Astrocyte of the cerebellum (primary cell): ENCODE results near the gene PCBD2.
"Not testable (repeated sequence)": the region's sequence is repeated elsewhere in the genome, so short reads cannot be mapped to it uniquely, and the experiment has no call there.

Source experiments
- DNase-seq: peaks from one replicate; pipeline ENCODE4 v3.0.0-alpha.2; 2011; ENCODE audit warnings: low read depth
- H3K4me3 ChIP-seq: 2 replicates; pipeline ENCODE4 v1.5.1; 2011; ENCODE audit warnings: mild to moderate bottlenecking, low read depth, low read length, moderate library complexity
- CTCF ChIP-seq: IDR thresholded peaks from 2 replicates; pipeline ENCODE4 v1.5.1; 2012; ENCODE audit warnings: low read length, low read depth, moderate library complexity, mild to moderate bottlenecking; ENCODE audit errors: missing control alignments
- in situ Hi-C: cut with HindIII; loops from 2 replicates; pipeline ENCODE4 v1.10.0; 2017; ENCODE audit warnings: low sequenced_read_pairs

The PCBD2 gene

GRCh38 chr5:134979416-134979815, 74.5 kb downstream of the PCBD2 start:
- in situ Hi-C loops: no loop called here
- DNase-seq: no peak
- no peak overlapping the region for H3K4me3 ChIP-seq
- TF ChIP-seq CTCF: no peak

- H3K4me3 ChIP-seq: no peak overlapping the region
- TF ChIP-seq CTCF: no peak
- in situ Hi-C loops: no loop called here
- no peak for DNase-seq
Measured at GRCh38 chr5:134982230-134982629, 77.3 kb downstream of the PCBD2 start.

- no peak for TF ChIP-seq CTCF
- in situ Hi-C loops: no loop called here
- H3K4me3 ChIP-seq: no peak overlapping the region
- no peak for DNase-seq
Measured at GRCh38 chr5:134989266-134989830, 84.4 kb downstream of the PCBD2 start.

DNA sequence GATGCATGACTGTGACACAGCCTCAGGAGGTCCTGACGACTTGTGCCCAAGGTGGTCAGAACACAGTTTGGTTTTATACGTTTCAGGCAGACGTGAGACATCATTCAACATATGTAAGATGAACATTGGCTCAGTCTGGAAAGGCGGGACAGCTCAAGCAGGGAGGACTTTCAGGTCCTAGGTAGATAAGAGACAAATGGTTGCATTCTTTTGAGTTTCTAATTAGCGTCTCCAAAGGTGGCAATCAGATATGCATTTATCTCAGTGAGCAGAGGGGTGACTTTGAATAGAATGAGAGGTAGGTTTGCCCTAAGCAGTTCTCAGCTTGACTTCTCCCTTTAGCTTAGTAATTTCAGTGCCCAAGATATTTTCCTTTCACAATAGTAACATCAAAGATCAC, 85.3 kb downstream of the PCBD2 start:
- H3K4me3 ChIP-seq, in situ Hi-C loops: not testable (repeated sequence)

DNA sequence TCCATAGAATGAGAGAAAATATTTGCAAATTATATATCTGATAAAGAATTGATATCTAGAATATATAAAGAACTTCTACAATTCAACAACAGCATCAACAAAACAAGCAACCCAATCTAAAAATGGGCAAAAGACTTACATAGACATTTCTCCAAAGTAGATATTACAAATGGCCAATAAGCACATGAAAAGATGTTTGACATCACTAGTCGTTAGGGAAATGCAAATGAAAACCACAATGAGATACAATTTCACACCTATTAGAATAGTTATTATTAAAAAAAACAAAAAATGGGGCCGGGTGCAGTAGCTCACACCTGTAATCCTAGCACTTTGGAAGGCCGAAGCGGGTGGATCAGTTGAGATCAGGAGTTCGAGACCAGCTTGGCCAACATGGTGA, 87.2 kb downstream of the PCBD2 start:
- TF ChIP-seq CTCF: no peak
- no peak overlapping the region for H3K4me3 ChIP-seq
- no peak for DNase-seq
- in situ Hi-C loops: no loop called here

More for the DNA sequence above, 85.3 kb downstream of the PCBD2 start:
- not testable (repeated sequence) for DNase-seq

GRCh38 chr5:134993161-134993560, 88.2 kb downstream of the PCBD2 start:
- H3K4me3 ChIP-seq: no peak overlapping the region
- TF ChIP-seq CTCF: no peak
- no peak for DNase-seq
- in situ Hi-C loops: no loop called here

GRCh38 chr5:134994560-134995156, 89.7 kb downstream of the PCBD2 start:
- H3K4me3 ChIP-seq: no peak overlapping the region
- no peak for TF ChIP-seq CTCF
- in situ Hi-C loops: no loop called here
- no peak for DNase-seq
